Measurements from ENCODE around the gene SPARCL1. TPM values are rescaled to one million over a fixed set of nuclear protein-coding genes. Genes with fewer than 3 reads are reported as not detected.
A peak's percentile ranks its signal among the peaks of the same experiment; 100 is the strongest.

The SPARCL1 gene
- polyA plus RNA-seq, 1 experiment = not detected

- POLR2A ChIA-PET = no interaction called here
- DNase-seq (ENCODE audit: low read depth, low spot score) = no peak
- CTCF ChIA-PET = interaction anchor here (0.6 to 3.0 kb wide), 7 partner anchors 13 to 307 kb away, joined by 3 to 30 read pairs (median 4); no protein-coding TSS in a partner anchor
- TF ChIP-seq CTCF (IDR thresholded peaks at IDR 0.05; ENCODE audit: low read depth, low read length) = no peak
- Histone ChIP-seq H3K27ac (ENCODE audit: low read depth, low read length) (no peak overlapping the region), H3K9me3 (ENCODE audit: control insufficient read depth, insufficient read depth, low read length) (no peaks in the 10 kb centered on the region), H3K4me3 (ENCODE audit: low read depth, low read length) (no peak overlapping the region), H3K27me3 (ENCODE audit: control insufficient read depth, insufficient read depth, low read length) (peaks cover 6% of the 10 kb centered on the region)
Observed at GRCh38 chr4:87545052-87545451, 15.9 kb upstream of the SPARCL1 start.

GRCh38 chr4:87543835-87544461 is 14.8 kb upstream of the SPARCL1 start:
- POLR2A ChIA-PET = no interaction called here
- DNase-seq (ENCODE audit: low read depth, low spot score) = no peak
- TF ChIP-seq CTCF (IDR thresholded peaks at IDR 0.05; ENCODE audit: low read depth, low read length) = peak; percentile 67
- CTCF ChIA-PET = interaction anchor here (0.6 to 3.0 kb wide), 21 partner anchors 9 to 304 kb away, joined by 3 to 30 read pairs (median 3); no protein-coding TSS in a partner anchor
- Histone ChIP-seq H3K27me3 (ENCODE audit: control insufficient read depth, insufficient read depth, low read length) (peaks cover 6% of the 10 kb centered on the region), H3K9me3 (ENCODE audit: control insufficient read depth, insufficient read depth, low read length) (no peaks in the 10 kb centered on the region), H3K4me3 (ENCODE audit: low read depth, low read length) (no peak overlapping the region), H3K27ac (ENCODE audit: low read depth, low read length) (no peak overlapping the region)

- TF ChIP-seq CTCF (IDR thresholded peaks at IDR 0.05; ENCODE audit: low read depth, low read length) = no peak
- H3K4me3 ChIP-seq (ENCODE audit: low read depth, low read length) = no peak overlapping the region
- POLR2A ChIA-PET = no interaction called here
- peaks cover 6% of the 10 kb centered on the region for H3K27me3 ChIP-seq (ENCODE audit: control insufficient read depth, insufficient read depth, low read length)
- H3K9me3 ChIP-seq (ENCODE audit: control insufficient read depth, insufficient read depth, low read length) = no peaks in the 10 kb centered on the region
- CTCF ChIA-PET = interaction anchor here (1.1 to 2.0 kb wide), 2 partner anchors 10 to 14 kb away, joined by 3 to 15 read pairs; no protein-coding TSS in a partner anchor
- no peak for DNase-seq (ENCODE audit: low read depth, low spot score)
- no peak overlapping the region for H3K27ac ChIP-seq (ENCODE audit: low read depth, low read length)
Observed at GRCh38 chr4:87542734-87543312, 13.6 kb upstream of the SPARCL1 start.

- POLR2A ChIA-PET = no interaction called here
- H3K27ac ChIP-seq (ENCODE audit: low read depth, low read length) = no peak overlapping the region
- DNase-seq (ENCODE audit: low read depth, low spot score) = no peak
- H3K4me3 ChIP-seq (ENCODE audit: low read depth, low read length) = no peak overlapping the region
- TF ChIP-seq CTCF (IDR thresholded peaks at IDR 0.05; ENCODE audit: low read depth, low read length) = no peak
- H3K27me3 ChIP-seq (ENCODE audit: control insufficient read depth, insufficient read depth, low read length) = peaks cover 6% of the 10 kb centered on the region
- H3K9me3 ChIP-seq (ENCODE audit: control insufficient read depth, insufficient read depth, low read length) = no peaks in the 10 kb centered on the region
- CTCF ChIA-PET = interaction anchor here (1.1 to 2.6 kb wide), 2 partner anchors 166 to 307 kb away, joined by 4 to 11 read pairs; no protein-coding TSS in a partner anchor
Observed at GRCh38 chr4:87541956-87542709, 13.0 kb upstream of the SPARCL1 start.
